Naive thymus-derived CD4-positive, alpha-beta T cell (primary cell): Measurements from ENCODE around the gene PCCA. TPM values are rescaled to one million over a fixed set of nuclear protein-coding genes. Genes with fewer than 3 reads are reported as not detected.

ENCODE experiments used
- ATAC-seq: fragments of 150-1000 bp; cut with Tn5 transposase; 2 replicates; pipeline ENCODE4 v1.10.0; 2021; ENCODE audit warnings: mild to moderate bottlenecking, moderate library complexity
- CTCF ChIA-PET: fragments of 350-600 bp; sonication (Branson Sonifier 250); formaldehyde crosslinking; loops from one replicate; lab custom pipeline; 2021; ENCODE audit warnings: antibody characterized with exemption; lab: Charles Lee
- POLR2A ChIA-PET: fragments of 350-600 bp; sonication (Branson Sonifier 250); formaldehyde crosslinking; loops from one replicate; lab custom pipeline; 2021; ENCODE audit warnings: antibody characterized with exemption, inconsistent platforms; lab: Charles Lee
- DNase-seq, 9 donors: peaks; one replicate each; pipeline versions ENCODE4 v3.0.0 to v3.0.0-alpha.2; 2020 to 2022; ENCODE audit warnings: mixed read lengths in 1 of 9
- H3K27ac ChIP-seq: one replicate; pipeline ENCODE4 v1.7.0; 2013; ENCODE audit warnings: mild to moderate bottlenecking, low read depth, low read length, moderate library complexity
- H3K27me3 ChIP-seq, 2 donors: one replicate each; pipeline ENCODE4 v1.7.0; 2013; ENCODE audit warnings: low read length in 2 of 2, mild to moderate bottlenecking in 2 of 2, moderate library complexity in 2 of 2; ENCODE audit not compliant: control insufficient read depth in 2 of 2, insufficient read depth in 2 of 2
- H3K36me3 ChIP-seq, 3 experiments: 1 replicate in 2 of 3; 2 replicates in 1 of 3; pipeline ENCODE4 v1.7.0; 2013; ENCODE audit warnings: low read length in 3 of 3, mild to moderate bottlenecking in 3 of 3, moderate library complexity in 1 of 3; ENCODE audit not compliant: insufficient read depth in 3 of 3, control insufficient read depth in 2 of 3
- H3K4me1 ChIP-seq, 2 donors: one replicate each; pipeline ENCODE4 v1.7.0; 2013; ENCODE audit warnings: low read length in 2 of 2, mild to moderate bottlenecking in 2 of 2, moderate library complexity in 1 of 2; ENCODE audit not compliant: control insufficient read depth in 2 of 2, insufficient read depth in 2 of 2
- H3K4me3 ChIP-seq: 2 replicates; pipeline ENCODE4 v1.7.0; 2013; ENCODE audit warnings: mild to moderate bottlenecking, low read length
- H3K9me3 ChIP-seq, 3 experiments: 1 replicate in 2 of 3; 2 replicates in 1 of 3; pipeline ENCODE4 v1.7.0; 2013; ENCODE audit warnings: low read length in 3 of 3; ENCODE audit not compliant: control insufficient read depth in 2 of 3
- H3K27ac Mint-ChIP-seq, 9 donors: one replicate each; pipeline ENCODE4 v1.8.0; 2020 to 2022; ENCODE audit warnings: mixed read lengths in 9 of 9, mild to moderate bottlenecking in 8 of 9, moderate library complexity in 5 of 9, inconsistent platforms in 2 of 9
- H3K27me3 Mint-ChIP-seq, 5 donors: one replicate each; pipeline ENCODE4 v1.8.0; 2021 to 2022; ENCODE audit warnings: mixed read lengths in 5 of 5, mild to moderate bottlenecking in 1 of 5
- H3K36me3 Mint-ChIP-seq, 5 donors: one replicate each; pipeline ENCODE4 v1.8.0; 2020 to 2022; ENCODE audit warnings: mixed read lengths in 5 of 5, mild to moderate bottlenecking in 3 of 5, inconsistent platforms in 1 of 5
- H3K4me1 Mint-ChIP-seq, 7 donors: one replicate each; pipeline ENCODE4 v1.8.0; 2020 to 2022; ENCODE audit warnings: mixed read lengths in 7 of 7, mild to moderate bottlenecking in 3 of 7, inconsistent platforms in 1 of 7
- H3K4me3 Mint-ChIP-seq, 10 donors: one replicate each; pipeline ENCODE4 v1.8.0; 2020 to 2022; ENCODE audit warnings: mild to moderate bottlenecking in 10 of 10, mixed read lengths in 10 of 10, moderate library complexity in 6 of 10, inconsistent platforms in 2 of 10
- H3K9me3 Mint-ChIP-seq, 11 donors: one replicate each; pipeline ENCODE4 v1.8.0; 2020 to 2022; ENCODE audit warnings: mixed read lengths in 11 of 11, mild to moderate bottlenecking in 4 of 11, inconsistent platforms in 1 of 11, moderate library complexity in 1 of 11
- intact Hi-C, 2 donors: fragments of 100-400 bp; cut with micrococcal nuclease; formaldehyde crosslinking; loops; one replicate each; pipeline ENCODE4 v1.15.1; 2023
- polyA plus RNA-seq, 2 donors: library from polyadenylated mRNA; unstranded; fragments of 300-500 nt; fragmentation: Illumina TruSeq; gene quantifications; one replicate each; pipeline ENCODE4 v1.2.3, GENCODE V29; 2021
- total RNA-seq, 6 experiments: library from RNA in 5 of 6; stranded (reverse) in 5 of 6; gene quantifications; 1 replicate in 5 of 6; 2 replicates in 1 of 6; pipeline ENCODE4 v1.2.3 and lab custom pipeline; 2021 to 2026

PCCA gene
- total and polyA plus RNA-seq, 7 experiments from 2014 or later: 7.3 to 14.6 (median 11.3) TPM

DNA sequence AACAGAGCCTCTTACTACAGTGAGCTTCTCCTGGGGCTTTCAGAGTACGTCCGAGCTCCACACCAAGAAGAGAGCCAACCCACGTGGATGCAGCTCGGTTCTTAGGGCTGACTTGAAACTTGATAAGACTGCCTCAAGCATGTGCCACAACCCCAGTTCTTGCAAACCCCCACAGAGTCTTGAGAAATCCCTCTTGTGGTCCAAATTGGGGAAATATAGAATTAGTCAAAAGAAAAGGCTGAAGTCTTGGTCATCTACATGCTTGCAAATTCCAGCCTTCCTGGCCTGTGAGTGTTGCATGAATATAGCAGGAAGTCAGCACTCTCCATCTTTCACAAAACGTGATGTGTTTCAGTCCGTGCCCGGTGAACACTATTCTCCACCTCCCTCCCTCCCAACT is 404.5 kb downstream of the PCCA start:
- H3K9me3 ChIP-seq: no peaks in the 10 kb centered on the region
- no peak overlapping the region for H3K27ac ChIP-seq
- H3K36me3 ChIP-seq: no peaks in the 10 kb centered on the region
- intact Hi-C loops: no loop called here
- ChIA-PET POLR2A (no interaction called here), CTCF (no interaction called here)
- no peak overlapping the region for H3K4me3 Mint-ChIP-seq
- H3K9me3 Mint-ChIP-seq: no peaks in the 10 kb centered on the region
- H3K36me3 Mint-ChIP-seq: peaks cover 0 to 26% (median 4%) of the 10 kb centered on the region in 5 donors
- no peaks in the 10 kb centered on the region for H3K4me1 ChIP-seq
- H3K27me3 Mint-ChIP-seq: no peaks in the 10 kb centered on the region
- H3K4me3 ChIP-seq: no peak overlapping the region
- peaks cover 0 to 8% (median 0%) of the 10 kb centered on the region in 7 donors for H3K4me1 Mint-ChIP-seq
- H3K27me3 ChIP-seq: no peaks in the 10 kb centered on the region
- peak; percentile 53 for ATAC-seq
- peak overlapping the region in 1 of 9 donors; percentile 14 for H3K27ac Mint-ChIP-seq
- no peak for DNase-seq

DNA sequence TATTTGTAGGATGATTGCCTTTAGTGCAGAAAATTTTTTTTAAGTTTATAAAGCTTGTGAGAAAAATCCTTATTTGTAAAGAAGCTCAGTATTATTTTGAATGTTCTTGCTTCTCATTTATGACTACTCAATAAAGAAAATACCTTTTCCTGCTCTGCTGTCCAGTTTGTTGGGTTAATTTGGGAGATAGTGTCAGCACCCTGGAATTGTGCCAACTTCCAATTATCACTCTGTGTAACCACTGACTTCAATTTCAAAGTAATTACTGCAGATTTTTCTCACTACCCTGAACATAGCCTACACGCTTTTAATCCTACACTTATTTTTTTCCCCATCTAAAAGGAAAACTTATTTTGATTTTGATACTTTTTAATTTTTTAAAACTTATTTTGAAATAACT is 406.6 kb downstream of the PCCA start:
- H3K4me3 Mint-ChIP-seq: no peak overlapping the region
- POLR2A ChIA-PET: no interaction called here
- Histone ChIP-seq H3K9me3 (no peaks in the 10 kb centered on the region), H3K27me3 (no peaks in the 10 kb centered on the region), H3K4me3 (no peak overlapping the region), H3K27ac (no peak overlapping the region), H3K36me3 (no peaks in the 10 kb centered on the region), H3K4me1 (no peaks in the 10 kb centered on the region)
- peaks cover 0 to 6% (median 0%) of the 10 kb centered on the region in 7 donors for H3K4me1 Mint-ChIP-seq
- no peak for DNase-seq
- CTCF ChIA-PET: no interaction called here
- ATAC-seq: no peak
- no peaks in the 10 kb centered on the region for H3K27me3 Mint-ChIP-seq
- H3K9me3 Mint-ChIP-seq: no peaks in the 10 kb centered on the region
- intact Hi-C loops: no loop called here
- no peak overlapping the region for H3K27ac Mint-ChIP-seq
- peaks cover 0 to 23% (median 4%) of the 10 kb centered on the region in 5 donors for H3K36me3 Mint-ChIP-seq

- no peaks in the 10 kb centered on the region for H3K9me3 ChIP-seq
- Mint-ChIP-seq H3K27ac (no peak overlapping the region), H3K27me3 (no peaks in the 10 kb centered on the region), H3K4me3 (no peak overlapping the region), H3K4me1 (peaks cover 0 to 5% (median 0%) of the 10 kb centered on the region in 7 donors), H3K9me3 (no peaks in the 10 kb centered on the region), H3K36me3 (peaks cover 0 to 19% (median 4%) of the 10 kb centered on the region in 5 donors)
- no peaks in the 10 kb centered on the region for H3K36me3 ChIP-seq
- no peaks in the 10 kb centered on the region for H3K27me3 ChIP-seq
- ChIA-PET POLR2A (no interaction called here), CTCF (interaction anchor here (1.0 kb wide), 1 partner anchor 18 kb away, joined by 5 read pairs; no protein-coding TSS in a partner anchor)
- H3K4me1 ChIP-seq: no peaks in the 10 kb centered on the region
- no peak for DNase-seq
- no peak overlapping the region for H3K27ac ChIP-seq
- no peak for ATAC-seq
- intact Hi-C loops: no loop called here
- H3K4me3 ChIP-seq: no peak overlapping the region
Observed at GRCh38 chr13:100497389-100497788, 408.5 kb downstream of the PCCA start.

DNA sequence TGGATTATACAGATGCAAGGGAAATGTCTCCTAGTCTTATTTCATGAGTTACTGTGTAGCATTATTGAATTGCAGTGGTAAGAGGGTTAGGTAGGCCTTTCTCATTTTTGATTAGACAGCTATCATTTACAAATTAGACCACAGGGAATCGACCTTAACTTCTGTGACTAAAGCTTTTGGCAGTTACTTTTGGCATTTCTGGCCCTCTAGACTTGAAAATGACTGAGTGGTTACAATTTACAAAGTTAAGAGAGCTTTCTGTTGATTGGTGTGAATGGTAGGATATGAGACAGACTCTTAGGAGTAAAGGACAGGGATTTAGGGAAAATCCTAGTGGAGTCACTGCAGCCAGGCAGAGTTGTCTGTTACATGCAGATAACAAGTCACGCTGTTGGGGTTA is 413.6 kb downstream of the PCCA start:
- Histone ChIP-seq H3K4me1 (peaks cover 4 to 5% of the 10 kb centered on the region in 2 donors), H3K36me3 (no peaks in the 10 kb centered on the region), H3K27ac (no peak overlapping the region), H3K9me3 (no peaks in the 10 kb centered on the region), H3K4me3 (no peak overlapping the region), H3K27me3 (no peaks in the 10 kb centered on the region)
- Mint-ChIP-seq H3K4me1 (peaks cover 6 to 23% (median 13%) of the 10 kb centered on the region in 7 donors), H3K36me3 (peaks cover 0 to 11% (median 3%) of the 10 kb centered on the region in 5 donors), H3K27me3 (no peaks in the 10 kb centered on the region), H3K9me3 (peaks cover 0 to 3% (median 0%) of the 10 kb centered on the region in 11 donors), H3K4me3 (no peak overlapping the region), H3K27ac (no peak overlapping the region)
- no peak for ATAC-seq
- POLR2A ChIA-PET: no interaction called here
- intact Hi-C loops: no loop called here
- CTCF ChIA-PET: interaction anchor here (1.1 kb wide), 1 partner anchor 848 kb away, joined by 3 read pairs; no protein-coding TSS in a partner anchor
- no peak for DNase-seq

DNA sequence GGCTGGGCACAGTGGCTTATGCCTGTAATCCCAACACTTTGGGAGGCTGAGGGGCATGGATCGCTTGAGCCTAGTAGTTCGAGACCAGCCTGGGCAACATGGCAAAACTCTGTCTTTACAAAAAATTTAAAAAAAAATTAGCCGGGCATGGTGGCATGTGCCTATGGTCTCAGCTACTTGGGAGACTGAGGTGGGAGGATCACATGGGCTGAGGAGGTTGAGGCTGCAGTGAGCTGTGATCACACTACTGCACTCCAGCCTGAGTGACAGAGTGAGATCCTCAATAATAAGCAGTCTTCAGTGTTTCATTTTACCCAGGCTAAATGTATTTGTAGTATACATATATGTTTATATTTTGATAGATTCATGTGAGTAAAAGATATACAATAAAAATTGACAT is 414.7 kb downstream of the PCCA start:
- Histone ChIP-seq H3K4me3 (no peak overlapping the region), H3K27ac (no peak overlapping the region), H3K27me3 (no peaks in the 10 kb centered on the region), H3K9me3 (no peaks in the 10 kb centered on the region), H3K4me1 (peaks cover 4 to 5% of the 10 kb centered on the region in 2 donors), H3K36me3 (no peaks in the 10 kb centered on the region)
- peaks cover 0 to 11% (median 3%) of the 10 kb centered on the region in 5 donors for H3K36me3 Mint-ChIP-seq
- ATAC-seq (no peak), DNase-seq (no peak)
- H3K9me3 Mint-ChIP-seq: peaks cover 0 to 3% (median 0%) of the 10 kb centered on the region in 11 donors
- H3K4me3 Mint-ChIP-seq: no peak overlapping the region
- POLR2A ChIA-PET: no interaction called here
- no peak overlapping the region for H3K27ac Mint-ChIP-seq
- H3K4me1 Mint-ChIP-seq: peaks cover 6 to 23% (median 15%) of the 10 kb centered on the region in 7 donors
- no peaks in the 10 kb centered on the region for H3K27me3 Mint-ChIP-seq
- intact Hi-C loops: no loop called here
- CTCF ChIA-PET: no interaction called here

DNA sequence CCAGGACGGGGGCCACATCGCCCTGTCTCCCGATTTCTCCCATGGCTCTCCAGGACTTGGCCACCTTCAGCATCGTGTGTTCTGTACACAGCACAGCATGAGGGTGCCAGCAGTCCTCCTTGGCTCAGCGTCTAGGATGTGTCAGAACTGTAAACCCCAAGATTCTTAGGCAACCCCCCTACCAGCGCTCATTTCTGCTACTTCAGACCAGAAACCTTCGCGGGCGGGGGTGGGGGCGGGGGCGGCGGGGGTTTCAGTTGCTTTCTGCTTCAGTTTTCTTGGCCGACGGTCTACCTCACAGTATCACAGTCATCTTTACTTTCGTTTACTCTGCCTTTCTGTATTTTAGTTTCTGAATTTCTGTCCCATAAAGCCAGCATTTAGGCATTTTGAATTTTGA is 417.3 kb downstream of the PCCA start:
- Histone ChIP-seq H3K9me3 (no peaks in the 10 kb centered on the region), H3K4me3 (peak overlapping the region; percentile 21), H3K4me1 (peaks cover 4 to 5% of the 10 kb centered on the region in 2 donors), H3K27ac (no peak overlapping the region), H3K36me3 (no peaks in the 10 kb centered on the region), H3K27me3 (no peaks in the 10 kb centered on the region)
- peak overlapping the region; percentile 51 to 83 (median 72) for H3K4me3 Mint-ChIP-seq
- H3K27me3 Mint-ChIP-seq: no peaks in the 10 kb centered on the region
- ATAC-seq: no peak
- intact Hi-C loops: loop anchor here in 1 of 2 donors (5.0 kb wide), 1 partner anchor 114 kb away; no protein-coding TSS in a partner anchor
- peaks cover 0 to 11% (median 3%) of the 10 kb centered on the region in 5 donors for H3K36me3 Mint-ChIP-seq
- CTCF ChIA-PET: no interaction called here
- H3K27ac Mint-ChIP-seq: peak overlapping the region in 7 of 9 donors; percentile 2 to 84 (median 58)
- H3K4me1 Mint-ChIP-seq: peaks cover 6 to 25% (median 15%) of the 10 kb centered on the region in 7 donors
- POLR2A ChIA-PET: no interaction called here
- peaks cover 0 to 3% (median 0%) of the 10 kb centered on the region in 11 donors for H3K9me3 Mint-ChIP-seq
- peak in 1 of 9 donors; percentile 39 for DNase-seq
